ENCODE measurements around the gene ECEL1.

DNA sequence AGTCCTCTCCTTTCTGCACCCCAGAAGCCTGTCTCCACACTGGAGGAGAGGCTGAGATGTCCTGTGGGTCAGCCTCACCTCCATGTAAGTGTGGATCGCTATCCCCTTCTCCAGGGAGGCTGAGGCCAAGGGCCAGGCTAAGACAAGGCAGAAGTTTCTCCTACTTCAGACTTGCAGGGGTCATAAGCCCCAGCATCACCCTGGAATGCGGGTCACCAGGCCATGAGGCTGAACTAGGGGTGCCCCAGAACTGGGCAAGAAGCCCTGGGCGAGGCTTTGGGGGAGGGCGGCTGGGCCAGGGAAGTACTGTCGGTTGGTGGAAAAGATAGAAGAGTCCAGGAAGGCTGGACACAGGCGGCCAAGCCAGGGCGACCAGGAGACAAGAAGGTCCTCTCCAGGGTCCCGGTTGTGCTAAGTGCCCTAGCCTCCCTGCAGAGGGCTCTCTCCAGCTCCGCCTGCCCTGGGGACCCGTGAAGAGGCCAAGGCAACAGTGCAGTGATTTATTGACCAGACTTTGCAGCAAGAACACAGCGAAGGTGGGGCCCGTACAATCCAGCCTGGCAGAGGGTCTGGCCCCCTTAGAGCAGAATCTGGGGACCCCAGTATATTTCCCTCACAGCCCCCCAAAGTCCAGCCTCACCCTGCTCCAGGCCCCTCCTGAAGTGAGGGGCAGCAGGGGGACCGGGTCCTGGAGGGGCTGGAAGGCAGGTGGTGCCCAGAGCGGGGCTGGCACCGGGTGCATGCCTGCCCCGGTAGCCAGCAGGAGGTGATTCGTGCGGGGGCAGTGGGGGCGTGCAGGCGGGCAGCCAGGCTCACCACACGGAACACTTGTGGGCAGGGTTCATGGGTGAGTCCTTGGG lies 8.1 kb downstream of the ECEL1 start:
- TF ChIP-seq, protein P1, sequence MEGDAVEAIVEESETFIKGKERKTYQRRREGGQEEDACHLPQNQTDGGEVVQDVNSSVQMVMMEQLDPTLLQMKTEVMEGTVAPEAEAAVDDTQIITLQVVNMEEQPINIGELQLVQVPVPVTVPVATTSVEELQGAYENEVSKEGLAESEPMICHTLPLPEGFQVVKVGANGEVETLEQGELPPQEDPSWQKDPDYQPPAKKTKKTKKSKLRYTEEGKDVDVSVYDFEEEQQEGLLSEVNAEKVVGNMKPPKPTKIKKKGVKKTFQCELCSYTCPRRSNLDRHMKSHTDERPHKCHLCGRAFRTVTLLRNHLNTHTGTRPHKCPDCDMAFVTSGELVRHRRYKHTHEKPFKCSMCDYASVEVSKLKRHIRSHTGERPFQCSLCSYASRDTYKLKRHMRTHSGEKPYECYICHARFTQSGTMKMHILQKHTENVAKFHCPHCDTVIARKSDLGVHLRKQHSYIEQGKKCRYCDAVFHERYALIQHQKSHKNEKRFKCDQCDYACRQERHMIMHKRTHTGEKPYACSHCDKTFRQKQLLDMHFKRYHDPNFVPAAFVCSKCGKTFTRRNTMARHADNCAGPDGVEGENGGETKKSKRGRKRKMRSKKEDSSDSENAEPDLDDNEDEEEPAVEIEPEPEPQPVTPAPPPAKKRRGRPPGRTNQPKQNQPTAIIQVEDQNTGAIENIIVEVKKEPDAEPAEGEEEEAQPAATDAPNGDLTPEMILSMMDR (IDR thresholded peaks at IDR 0.05; ENCODE audit: low read depth, low read length): no peak
- TF ChIP-seq EZH2phosphoT487 (IDR thresholded peaks at IDR 0.05; ENCODE audit: low read depth): no peak
